ENCODE results near the gene FHOD1.

The FHOD1 gene

GRCh38 chr16:67247192-67248072 lies at the start of gene FHOD1:
FHOD1 (minus strand) TSS chr16:67247481; CDS start chr16:67247410, 71 bp downstream.
- DNase-seq (ENCODE audit: extremely low spot score), result peak; percentile 97
- ChIA-PET CTCF (interaction anchor here (1.3 to 5.3 kb wide), 9 partner anchors 9 to 274 kb away, joined by 3 to 32 read pairs (median 6); partner anchors contain the start of gene TMEM208), POLR2A (interaction anchor here (0.6 to 2.4 kb wide), 8 partner anchors 9 to 206 kb away, joined by 4 to 11 read pairs (median 5); partner anchors contain the start of gene TMEM208)
- no peak for TF ChIP-seq CTCF (IDR thresholded peaks at IDR 0.05; ENCODE audit: control extremely low read depth, extremely low read depth, low read depth, missing control alignments)

GRCh38 chr16:67296420-67296819 lies 49.1 kb upstream of the FHOD1 start:
- ChIA-PET POLR2A (no interaction called here), CTCF (interaction anchor here (0.9 to 1.5 kb wide), 6 partner anchors 12 to 33 kb away, joined by 3 read pairs; no protein-coding TSS in a partner anchor)
- TF ChIP-seq CTCF (IDR thresholded peaks at IDR 0.05; ENCODE audit: control extremely low read depth, extremely low read depth, low read depth, missing control alignments), result no peak
- no peak for DNase-seq (ENCODE audit: extremely low spot score)

GRCh38 chr16:67294938-67295361 lies 47.7 kb upstream of the FHOD1 start:
- POLR2A ChIA-PET, result no interaction called here
- TF ChIP-seq CTCF (IDR thresholded peaks at IDR 0.05; ENCODE audit: control extremely low read depth, extremely low read depth, low read depth, missing control alignments), result no peak
- CTCF ChIA-PET, result interaction anchor here (1.5 to 3.1 kb wide), 2 partner anchors 29 to 31 kb away, joined by 4 to 13 read pairs; partner anchors contain the start of genes KCTD19 and LRRC36
- DNase-seq (ENCODE audit: extremely low spot score), result no peak

- ChIA-PET POLR2A (no interaction called here), CTCF (interaction anchor here (1.5 to 3.1 kb wide), 3 partner anchors 14 to 32 kb away, joined by 4 to 13 read pairs (median 4); partner anchors contain the start of genes KCTD19 and LRRC36)
- DNase-seq (ENCODE audit: extremely low spot score), result no peak
- no peak for TF ChIP-seq CTCF (IDR thresholded peaks at IDR 0.05; ENCODE audit: control extremely low read depth, extremely low read depth, low read depth, missing control alignments)
Measured at GRCh38 chr16:67294171-67294757, 47.0 kb upstream of the FHOD1 start.

- no peak for DNase-seq (ENCODE audit: extremely low spot score)
- ChIA-PET CTCF (interaction anchor here (3.2 kb wide), 1 partner anchor 10 kb away, joined by 11 read pairs; no protein-coding TSS in a partner anchor), POLR2A (no interaction called here)
- TF ChIP-seq CTCF (IDR thresholded peaks at IDR 0.05; ENCODE audit: control extremely low read depth, extremely low read depth, low read depth, missing control alignments), result no peak
Measured at GRCh38 chr16:67291461-67291860, 44.2 kb upstream of the FHOD1 start.

- ChIA-PET CTCF (interaction anchor here (0.8 to 1.4 kb wide), 2 partner anchors 9 to 128 kb away, joined by 3 to 4 read pairs; partner anchors contain the start of gene ZDHHC1), POLR2A (no interaction called here)
- no peak for DNase-seq (ENCODE audit: extremely low spot score)
- TF ChIP-seq CTCF (IDR thresholded peaks at IDR 0.05; ENCODE audit: control extremely low read depth, extremely low read depth, low read depth, missing control alignments), result no peak
Measured at GRCh38 chr16:67287960-67288359, 40.7 kb upstream of the FHOD1 start.
